HepG2 (cell line): Measurements from ENCODE around the gene NAT14. TPM values are rescaled to one million over a fixed set of nuclear protein-coding genes. Genes with fewer than 3 reads are reported as not detected.

ENCODE experiments used
- GATAD2A ChIP-seq: IDR thresholded peaks from 2 replicates; pipeline ENCODE4 v1.6.1; 2016
- HBP1 ChIP-seq: IDR thresholded peaks from 2 replicates; pipeline ENCODE4 v1.6.1; 2016; ENCODE audit warnings: low read depth, control low read depth
- HNRNPK ChIP-seq: fragments of 200-400 bp; formaldehyde crosslinking; IDR thresholded peaks from 2 replicates; pipeline ENCODE4 v1.6.1; 2018; ENCODE audit warnings: low read length, low read depth, moderate library complexity, mild to moderate bottlenecking; ENCODE audit not compliant: poor library complexity, severe bottlenecking
- IKZF5 ChIP-seq: IDR thresholded peaks from 2 replicates; pipeline ENCODE4 v1.6.1; 2018; ENCODE audit warnings: missing genetic modification reagents, mild to moderate bottlenecking, missing compliant biosample characterization
- KLF16 ChIP-seq, 2 experiments: sonication (generic) in 1 of 2; formaldehyde crosslinking in 1 of 2; IDR thresholded peaks; 2 replicates each; pipeline versions ENCODE4 v1.6.1 to v1.8.0; 2016 to 2023; ENCODE audit warnings: missing genetic modification reagents in 2 of 2, missing compliant biosample characterization in 1 of 2
- MIER3 ChIP-seq: IDR thresholded peaks from 2 replicates; pipeline ENCODE4 v1.6.1; 2016; ENCODE audit warnings: missing compliant biosample characterization, borderline replicate concordance
- POGZ ChIP-seq: sonication (generic); formaldehyde crosslinking; IDR thresholded peaks from 2 replicates; pipeline ENCODE4 v1.4.0; 2020; ENCODE audit warnings: mild to moderate bottlenecking, missing genetic modification reagents
- SMAD3 ChIP-seq: sonication (generic); formaldehyde crosslinking; IDR thresholded peaks from 2 replicates; pipeline ENCODE4 v1.4.0; 2020; ENCODE audit warnings: missing genetic modification reagents
- SNAPC5 ChIP-seq: sonication (generic); formaldehyde crosslinking; IDR thresholded peaks from 2 replicates; pipeline ENCODE4 v1.8.1; 2023; ENCODE audit warnings: mild to moderate bottlenecking, missing genetic modification reagents, borderline replicate concordance
- SOX6 ChIP-seq, 2 experiments: fragments of 450-650 bp in 1 of 2; sonication (generic) in 1 of 2; formaldehyde crosslinking in 1 of 2; IDR thresholded peaks; 2 replicates each; pipeline versions ENCODE4 v1.4.0 to v1.6.1; 2017 to 2020; ENCODE audit warnings: antibody characterized with exemption in 1 of 2, mild to moderate bottlenecking in 1 of 2, missing genetic modification reagents in 1 of 2
- THAP11 ChIP-seq: IDR thresholded peaks from 2 replicates; pipeline ENCODE4 v1.6.1; 2016; ENCODE audit warnings: missing biosample characterization, missing genetic modification reagents
- ZFP1 ChIP-seq: IDR thresholded peaks from 2 replicates; pipeline ENCODE4 v1.6.1; 2016
- ZHX2 ChIP-seq, 2 experiments: sonication (generic) in 1 of 2; formaldehyde crosslinking in 1 of 2; IDR thresholded peaks; 2 replicates each; pipeline versions ENCODE4 v1.6.1 to v1.9.0; 2014 to 2022; ENCODE audit warnings: antibody characterized with exemption in 1 of 2, borderline replicate concordance in 1 of 2, inconsistent platforms in 1 of 2, low read depth in 1 of 2, missing genetic modification reagents in 1 of 2
- ZNF331 ChIP-seq: sonication (generic); formaldehyde crosslinking; IDR thresholded peaks from 2 replicates; pipeline ENCODE4 v1.4.0; 2020; ENCODE audit warnings: missing genetic modification reagents
- ZNF503 ChIP-seq: sonication (generic); formaldehyde crosslinking; IDR thresholded peaks from 2 replicates; pipeline ENCODE4 v1.4.0; 2020; ENCODE audit warnings: missing genetic modification reagents
- ZNF619 ChIP-seq: sonication (generic); formaldehyde crosslinking; IDR thresholded peaks from 2 replicates; pipeline ENCODE4 v1.4.0; 2020; ENCODE audit warnings: mild to moderate bottlenecking, missing genetic modification reagents
- ZNF781 ChIP-seq: sonication (generic); formaldehyde crosslinking; IDR thresholded peaks from 2 replicates; pipeline ENCODE4 v1.5.1; 2020; ENCODE audit warnings: borderline replicate concordance, mild to moderate bottlenecking, missing genetic modification reagents; ENCODE audit errors: not compliant biosample characterization
- ZSCAN31 ChIP-seq: sonication (generic); formaldehyde crosslinking; IDR thresholded peaks from 2 replicates; pipeline ENCODE4 v1.5.0; 2020; ENCODE audit warnings: low read depth, mild to moderate bottlenecking, missing genetic modification reagents
- polyA plus RNA-seq, 8 experiments: library from polyadenylated mRNA; depleted of rRNA in 3 of 8; stranded (reverse) in 7 of 8; unstranded in 1 of 8; fragments of >200 nt; fragmentation: Illumina TruSeq in 4 of 8; extraction: Trizol in 4 of 8; gene quantifications; 2 replicates each; pipeline versions ENCODE4 v1.2.1 to v1.2.3, GENCODE V29; 2011 to 2016; ENCODE audit warnings: low read depth in 4 of 8, missing spikeins in 1 of 8, mixed read lengths in 1 of 8; ENCODE audit not compliant: insufficient read depth in 1 of 8
- total RNA-seq, 5 experiments: library from RNA; depleted of rRNA; stranded (reverse); fragments of >200 nt; fragmentation: Illumina TruSeq; extraction: Trizol; gene quantifications; 2 replicates each; pipeline ENCODE4 v1.2.3, GENCODE V29; 2016; ENCODE audit warnings: low read depth in 1 of 5

Gene NAT14
- total and polyA plus RNA-seq, 2 of the 13 experiments (the other 11 are each of a cell fraction or from before 2014, with no cell fraction given), result 20.7 to 22.3 TPM

GRCh38 chr19:55516878-55517620 lies 32.1 kb downstream of the NAT14 start (continued):
- no peak for TF ChIP-seq ZHX2 (IDR thresholded peaks at IDR 0.05; ENCODE audit: low read depth)
- TF ChIP-seq ZHX2 (CRISPR knock-in tag; IDR thresholded peaks at IDR 0.05; ENCODE audit: borderline replicate concordance), result no peak
- TF ChIP-seq ZNF619 (CRISPR knock-in tag), result 0 out of 2 replicates have a peak, but pooled peaks have one; percentile 57
- no peak for TF ChIP-seq SNAPC5 (CRISPR knock-in tag)
- no peak for TF ChIP-seq SMAD3
- TF ChIP-seq THAP11, result peak; percentile 73
- TF ChIP-seq KLF16 (CRISPR knock-in tag; IDR thresholded peaks at IDR 0.05), result peak in 1 of 2 experiments; percentile 60; a peak in 1 of 4 replicates
- no peak for TF ChIP-seq ZFP1 (CRISPR knock-in tag)
- peak; percentile 44; the same call in 1 of the 2 replicates for TF ChIP-seq ZNF331 (CRISPR knock-in tag)
- 0 out of 2 replicates have a peak, but pooled peaks have one; percentile 21 for TF ChIP-seq POGZ (CRISPR knock-in tag)
- peak; percentile 29; the same call in 1 of the 2 replicates for TF ChIP-seq IKZF5 (CRISPR knock-in tag)
- TF ChIP-seq MIER3 (CRISPR knock-in tag), result peak; percentile 80; the same call in 1 of the 2 replicates
- no peak for TF ChIP-seq ZNF781 (CRISPR knock-in tag)
- TF ChIP-seq GATAD2A (CRISPR knock-in tag), result 0 out of 2 replicates have a peak, but pooled peaks have one; percentile 32
- TF ChIP-seq HBP1, result peak; percentile 15; the same call in 1 of the 2 replicates
- no peak for TF ChIP-seq ZNF503 (CRISPR knock-in tag)
- TF ChIP-seq ZSCAN31 (CRISPR knock-in tag), result no peak
- no peak for TF ChIP-seq SOX6 (IDR thresholded peaks at IDR 0.05)
- peak; percentile 68 for TF ChIP-seq SOX6 (CRISPR knock-in tag; IDR thresholded peaks at IDR 0.05)
- peak; percentile 95 for TF ChIP-seq HNRNPK
